ENCODE results near the gene CNGB1. TPM values are rescaled to one million over a fixed set of nuclear protein-coding genes. Genes with fewer than 3 reads are reported as not detected.

CNGB1 gene
- total RNA-seq, 2 experiments from 2014 or later, result not detected

GRCh38 chr16:57991551-57992059 lies 20.7 kb upstream of the CNGB1 start:
- no peak for TF ChIP-seq CTCF (IDR thresholded peaks at IDR 0.05)
- peaks cover 19% of the 10 kb centered on the region for H3K4me1 Mint-ChIP-seq (ENCODE audit: low read depth)
- no peak overlapping the region for H3K27ac ChIP-seq (ENCODE audit: low read depth in 1 of 2, low read length in 2 of 2)
- no peak overlapping the region for H3K4me3 ChIP-seq (ENCODE audit: low read length)
- peaks cover 31% of the 10 kb centered on the region for H3K36me3 ChIP-seq (ENCODE audit: insufficient read depth, low read length)
- H3K27me3 Mint-ChIP-seq, result no peaks in the 10 kb centered on the region
- ChIA-PET CTCF (no interaction called here), POLR2A (no interaction called here)
- H3K27me3 ChIP-seq (ENCODE audit: control insufficient read depth in 1 of 2, insufficient read depth in 2 of 2, low read length in 2 of 2), result no peaks in the 10 kb centered on the region
- DNase-seq (no peak), ATAC-seq (ENCODE audit: poor library complexity) (no peak)
- no peaks in the 10 kb centered on the region for H3K9me3 ChIP-seq (ENCODE audit: control insufficient read depth in 1 of 2, insufficient read depth in 1 of 2, low read length in 2 of 2)
- peaks cover 18% of the 10 kb centered on the region for H3K36me3 Mint-ChIP-seq (ENCODE audit: low read depth)
- peaks cover 38% of the 10 kb centered on the region for H3K4me1 ChIP-seq (ENCODE audit: insufficient read depth, low read length)
- H3K4me3 Mint-ChIP-seq, result no peak overlapping the region
- H3K9me3 Mint-ChIP-seq, result no peaks in the 10 kb centered on the region
- intact Hi-C loops (cut with DNase I, micrococcal nuclease), result loop anchor here in 1 of 2 experiments (10.0 kb wide), 1 partner anchor 633 kb away; the partner anchor contains the start of gene CNOT1
- no peak overlapping the region for H3K27ac Mint-ChIP-seq

- Mint-ChIP-seq H3K9me3 (no peaks in the 10 kb centered on the region), H3K4me1 (ENCODE audit: low read depth) (peaks cover 15% of the 10 kb centered on the region), H3K36me3 (ENCODE audit: low read depth) (no peaks in the 10 kb centered on the region), H3K27ac (no peak overlapping the region), H3K27me3 (no peaks in the 10 kb centered on the region), H3K4me3 (no peak overlapping the region)
- H3K27ac ChIP-seq (ENCODE audit: low read depth in 1 of 2, low read length in 2 of 2), result no peak overlapping the region
- no peaks in the 10 kb centered on the region for H3K9me3 ChIP-seq (ENCODE audit: control insufficient read depth in 1 of 2, insufficient read depth in 1 of 2, low read length in 2 of 2)
- H3K4me3 ChIP-seq (ENCODE audit: low read length), result no peak overlapping the region
- ATAC-seq (ENCODE audit: poor library complexity), result no peak
- CTCF ChIA-PET, result interaction anchor here (1.2 kb wide), 1 partner anchor 12 kb away, joined by 3 read pairs; the partner anchor contains the start of gene USB1
- peaks cover 9% of the 10 kb centered on the region for H3K36me3 ChIP-seq (ENCODE audit: insufficient read depth, low read length)
- H3K4me1 ChIP-seq (ENCODE audit: insufficient read depth, low read length), result peaks cover 31% of the 10 kb centered on the region
- TF ChIP-seq CTCF (IDR thresholded peaks at IDR 0.05), result no peak
- no peak for DNase-seq
- no peaks in the 10 kb centered on the region for H3K27me3 ChIP-seq (ENCODE audit: control insufficient read depth in 1 of 2, insufficient read depth in 2 of 2, low read length in 2 of 2)
- POLR2A ChIA-PET, result interaction anchor here (2.4 kb wide), 1 partner anchor 10 kb away, joined by 13 read pairs; no protein-coding TSS in a partner anchor
- intact Hi-C loops (cut with DNase I, micrococcal nuclease), result loop anchor here in 1 of 2 experiments (5.0 kb wide), 1 partner anchor 252 kb away; the partner anchor contains the start of gene KATNB1
Measured at GRCh38 chr16:57988929-57989328, 18.0 kb upstream of the CNGB1 start.

GRCh38 chr16:57987441-57988177 lies 16.7 kb upstream of the CNGB1 start:
- Histone ChIP-seq H3K4me3 (ENCODE audit: low read length) (no peak overlapping the region), H3K9me3 (ENCODE audit: control insufficient read depth in 1 of 2, insufficient read depth in 1 of 2, low read length in 2 of 2) (no peaks in the 10 kb centered on the region), H3K36me3 (ENCODE audit: insufficient read depth, low read length) (no peaks in the 10 kb centered on the region), H3K4me1 (ENCODE audit: insufficient read depth, low read length) (peaks cover 22% of the 10 kb centered on the region), H3K27ac (ENCODE audit: low read depth in 1 of 2, low read length in 2 of 2) (no peak overlapping the region), H3K27me3 (ENCODE audit: control insufficient read depth in 1 of 2, insufficient read depth in 2 of 2, low read length in 2 of 2) (no peaks in the 10 kb centered on the region)
- no peak for TF ChIP-seq CTCF (IDR thresholded peaks at IDR 0.05)
- no peaks in the 10 kb centered on the region for H3K36me3 Mint-ChIP-seq (ENCODE audit: low read depth)
- ATAC-seq (ENCODE audit: poor library complexity) (no peak), DNase-seq (peak in 1 of 14 experiments; percentile 14)
- H3K9me3 Mint-ChIP-seq, result no peaks in the 10 kb centered on the region
- intact Hi-C loops (cut with DNase I, micrococcal nuclease), result loop anchor here in 1 of 2 experiments (5.0 kb wide), 1 partner anchor 250 kb away; the partner anchor contains the start of gene KATNB1
- no peaks in the 10 kb centered on the region for H3K27me3 Mint-ChIP-seq
- H3K4me3 Mint-ChIP-seq, result no peak overlapping the region
- POLR2A ChIA-PET, result no interaction called here
- H3K4me1 Mint-ChIP-seq (ENCODE audit: low read depth), result peaks cover 15% of the 10 kb centered on the region
- CTCF ChIA-PET, result interaction anchor here (1.7 kb wide), 1 partner anchor 13 kb away, joined by 5 read pairs; the partner anchor contains the start of gene ZNF319
- peak overlapping the region; percentile 32 for H3K27ac Mint-ChIP-seq
